ENCODE measurements around the gene SMIM7.

The SMIM7 gene

GRCh38 chr19:16620018-16620417 is 39.9 kb downstream of the SMIM7 start:
- FAIRE-seq: no peak

GRCh38 chr19:16619457-16619856 is 40.5 kb downstream of the SMIM7 start:
- FAIRE-seq: no peak

GRCh38 chr19:16618248-16618647 is 41.7 kb downstream of the SMIM7 start:
- no peak for FAIRE-seq

- FAIRE-seq: no peak
Measured at GRCh38 chr19:16615808-16616207, 44.1 kb downstream of the SMIM7 start.

GRCh38 chr19:16614941-16615340 is 45.0 kb downstream of the SMIM7 start:
- no peak for FAIRE-seq

- no peak for FAIRE-seq
Measured at GRCh38 chr19:16613841-16614240, 46.1 kb downstream of the SMIM7 start.

- no peak for FAIRE-seq
Measured at GRCh38 chr19:16612636-16613035, 47.3 kb downstream of the SMIM7 start.

- FAIRE-seq: no peak
Measured at GRCh38 chr19:16611121-16611520, 48.8 kb downstream of the SMIM7 start.

GRCh38 chr19:16609511-16610200 is 50.3 kb downstream of the SMIM7 start:
- no peak for FAIRE-seq

GRCh38 chr19:16608290-16608739 is 51.6 kb downstream of the SMIM7 start:
- no peak for FAIRE-seq

- no peak for FAIRE-seq
Measured at GRCh38 chr19:16607819-16608218, 52.1 kb downstream of the SMIM7 start.

- FAIRE-seq: no peak
Measured at GRCh38 chr19:16605553-16605994, 54.4 kb downstream of the SMIM7 start.

GRCh38 chr19:16605115-16605514 is 54.8 kb downstream of the SMIM7 start:
- no peak for FAIRE-seq

GRCh38 chr19:16604615-16605014 is 55.3 kb downstream of the SMIM7 start:
- no peak for FAIRE-seq

GRCh38 chr19:16603090-16603489 is 56.9 kb downstream of the SMIM7 start:
- no peak for FAIRE-seq

- FAIRE-seq: no peak
Measured at GRCh38 chr19:16601378-16602052, 58.4 kb downstream of the SMIM7 start.

GRCh38 chr19:16600824-16601223 is 59.1 kb downstream of the SMIM7 start:
- FAIRE-seq: no peak

- FAIRE-seq: no peak
Measured at GRCh38 chr19:16599655-16600346, 60.1 kb downstream of the SMIM7 start.

GRCh38 chr19:16598848-16599247 is 61.1 kb downstream of the SMIM7 start:
- FAIRE-seq: no peak

GRCh38 chr19:16596399-16596798 is 63.5 kb downstream of the SMIM7 start:
- no peak for FAIRE-seq

Data from G401.6 (cell line).